ENCODE results near the gene RPL21.

DNA sequence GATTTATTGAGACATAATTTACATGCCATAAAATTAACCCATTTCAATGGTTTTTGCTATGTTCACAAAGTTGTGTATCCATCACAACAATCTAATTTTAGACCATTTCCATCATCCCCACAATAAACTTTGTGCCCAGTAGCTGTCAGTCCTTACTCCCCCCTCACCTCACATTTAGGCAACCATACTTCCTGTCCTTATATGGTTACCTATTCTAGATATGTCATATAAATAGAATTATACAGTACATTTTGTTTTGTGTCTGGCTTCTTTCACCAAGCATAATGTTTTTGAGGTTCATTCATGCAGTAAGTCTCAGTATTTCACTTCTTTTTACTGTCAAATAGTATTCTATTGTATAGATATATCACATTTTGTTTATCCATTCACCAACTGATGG, 23.2 kb upstream of the RPL21 start:
- TF ChIP-seq, protein P1, sequence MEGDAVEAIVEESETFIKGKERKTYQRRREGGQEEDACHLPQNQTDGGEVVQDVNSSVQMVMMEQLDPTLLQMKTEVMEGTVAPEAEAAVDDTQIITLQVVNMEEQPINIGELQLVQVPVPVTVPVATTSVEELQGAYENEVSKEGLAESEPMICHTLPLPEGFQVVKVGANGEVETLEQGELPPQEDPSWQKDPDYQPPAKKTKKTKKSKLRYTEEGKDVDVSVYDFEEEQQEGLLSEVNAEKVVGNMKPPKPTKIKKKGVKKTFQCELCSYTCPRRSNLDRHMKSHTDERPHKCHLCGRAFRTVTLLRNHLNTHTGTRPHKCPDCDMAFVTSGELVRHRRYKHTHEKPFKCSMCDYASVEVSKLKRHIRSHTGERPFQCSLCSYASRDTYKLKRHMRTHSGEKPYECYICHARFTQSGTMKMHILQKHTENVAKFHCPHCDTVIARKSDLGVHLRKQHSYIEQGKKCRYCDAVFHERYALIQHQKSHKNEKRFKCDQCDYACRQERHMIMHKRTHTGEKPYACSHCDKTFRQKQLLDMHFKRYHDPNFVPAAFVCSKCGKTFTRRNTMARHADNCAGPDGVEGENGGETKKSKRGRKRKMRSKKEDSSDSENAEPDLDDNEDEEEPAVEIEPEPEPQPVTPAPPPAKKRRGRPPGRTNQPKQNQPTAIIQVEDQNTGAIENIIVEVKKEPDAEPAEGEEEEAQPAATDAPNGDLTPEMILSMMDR (IDR thresholded peaks at IDR 0.05): no peak
- TF ChIP-seq EZH2 (IDR thresholded peaks at IDR 0.05; ENCODE audit: borderline replicate concordance, insufficient read depth, low read depth, low read length, poor library complexity, severe bottlenecking): no peak
